OCI-M2 (cell line): ENCODE results near the gene UGT1A4.
"Not testable (repeated sequence)": the region's sequence is repeated elsewhere in the genome, so short reads cannot be mapped to it uniquely, and the experiment has no call there.

Experiments
- DNase-seq: peaks from one replicate; lab custom pipeline; 2025; ENCODE audit not compliant: unreplicated experiment; lab: John Stamatoyannopoulos, UW

UGT1A4 gene

GRCh38 chr2:233746475-233747282 lies 28.1 kb downstream of the UGT1A4 start:
- DNase-seq: no peak

GRCh38 chr2:233747283-233747544 lies 28.7 kb downstream of the UGT1A4 start:
- no peak for DNase-seq

- DNase-seq: not testable (repeated sequence)
Observed at GRCh38 chr2:233750689-233751088, 32.2 kb downstream of the UGT1A4 start.

- not testable (repeated sequence) for DNase-seq
Observed at GRCh38 chr2:233751212-233752009, 32.9 kb downstream of the UGT1A4 start.

GRCh38 chr2:233754872-233755611 lies 36.5 kb downstream of the UGT1A4 start:
- DNase-seq: no peak

GRCh38 chr2:233756429-233757081 lies 38.0 kb downstream of the UGT1A4 start:
- DNase-seq: no peak

- DNase-seq: no peak
Observed at GRCh38 chr2:233758141-233758540, 39.6 kb downstream of the UGT1A4 start.

GRCh38 chr2:233758849-233759248 lies 40.3 kb downstream of the UGT1A4 start:
- no peak for DNase-seq

- no peak for DNase-seq
Observed at GRCh38 chr2:233760043-233760442, 41.5 kb downstream of the UGT1A4 start, which contains the start of gene UGT1A1. UGT1A1 (plus strand) TSS chr2:233760270; CDS start chr2:233760288, 18 bp downstream.

GRCh38 chr2:233761040-233761769 lies 42.7 kb downstream of the UGT1A4 start:
- DNase-seq: no peak

- DNase-seq: no peak
Observed at GRCh38 chr2:233764264-233764663, 45.7 kb downstream of the UGT1A4 start.

GRCh38 chr2:233764761-233765160 lies 46.2 kb downstream of the UGT1A4 start:
- DNase-seq: no peak

- DNase-seq: no peak
Observed at GRCh38 chr2:233766416-233766815, 47.9 kb downstream of the UGT1A4 start.

- no peak for DNase-seq
Observed at GRCh38 chr2:233768076-233768475, 49.5 kb downstream of the UGT1A4 start.

GRCh38 chr2:233769260-233769659 lies 50.7 kb downstream of the UGT1A4 start:
- DNase-seq: no peak

GRCh38 chr2:233772153-233772552 lies 53.6 kb downstream of the UGT1A4 start:
- no peak for DNase-seq

GRCh38 chr2:233772583-233772982 lies 54.0 kb downstream of the UGT1A4 start:
- no peak for DNase-seq

- no peak for DNase-seq
Observed at GRCh38 chr2:233773854-233774253, 55.3 kb downstream of the UGT1A4 start.

GRCh38 chr2:233775414-233775813 lies 56.9 kb downstream of the UGT1A4 start:
- no peak for DNase-seq

- DNase-seq: no peak
Observed at GRCh38 chr2:233778030-233778429, 59.5 kb downstream of the UGT1A4 start, which contains the start of gene MROH2A. MROH2A (plus strand) TSS chr2:233778330; CDS start chr2:233779359, 1,029 bp downstream.
